ENCODE data around the gene FRZB.

The FRZB gene

GRCh38 chr2:182834293-182834692 is 32.1 kb downstream of the FRZB start:
- DNase-seq (ENCODE audit: low read depth), result no peak
- TF ChIP-seq CTCF (conservative IDR thresholded peaks at IDR 0.05; ENCODE audit: low read length), result no peak
- H3K4me3 ChIP-seq (ENCODE audit: low read length), result no peak overlapping the region

GRCh38 chr2:182833084-182833854 is 33.2 kb downstream of the FRZB start:
- H3K4me3 ChIP-seq (ENCODE audit: low read length), result no peak overlapping the region
- no peak for TF ChIP-seq CTCF (conservative IDR thresholded peaks at IDR 0.05; ENCODE audit: low read length)
- DNase-seq (ENCODE audit: low read depth), result no peak

GRCh38 chr2:182831921-182832320 is 34.5 kb downstream of the FRZB start:
- no peak for TF ChIP-seq CTCF (conservative IDR thresholded peaks at IDR 0.05; ENCODE audit: low read length)
- H3K4me3 ChIP-seq (ENCODE audit: low read length), result no peak overlapping the region
- no peak for DNase-seq (ENCODE audit: low read depth)

- no peak for DNase-seq (ENCODE audit: low read depth)
- no peak for TF ChIP-seq CTCF (conservative IDR thresholded peaks at IDR 0.05; ENCODE audit: low read length)
- H3K4me3 ChIP-seq (ENCODE audit: low read length), result no peak overlapping the region
Measured at GRCh38 chr2:182831101-182831500, 35.3 kb downstream of the FRZB start.

GRCh38 chr2:182827182-182827879 is 39.1 kb downstream of the FRZB start:
- no peak overlapping the region for H3K4me3 ChIP-seq (ENCODE audit: low read length)
- TF ChIP-seq CTCF (conservative IDR thresholded peaks at IDR 0.05; ENCODE audit: low read length), result no peak
- no peak for DNase-seq (ENCODE audit: low read depth)

- DNase-seq (ENCODE audit: low read depth), result no peak
- TF ChIP-seq CTCF (conservative IDR thresholded peaks at IDR 0.05; ENCODE audit: low read length), result no peak
- no peak overlapping the region for H3K4me3 ChIP-seq (ENCODE audit: low read length)
Measured at GRCh38 chr2:182826496-182826895, 39.9 kb downstream of the FRZB start.

GRCh38 chr2:182826064-182826463 is 40.4 kb downstream of the FRZB start:
- H3K4me3 ChIP-seq (ENCODE audit: low read length), result no peak overlapping the region
- no peak for TF ChIP-seq CTCF (conservative IDR thresholded peaks at IDR 0.05; ENCODE audit: low read length)
- no peak for DNase-seq (ENCODE audit: low read depth)
